Midbrain (tissue), 1 donor: ENCODE measurements around the gene PAPOLB.

Experiments used
- DNase-seq: peaks from one replicate; lab custom pipeline; 2025; lab: John Stamatoyannopoulos, UW

Gene PAPOLB

DNA sequence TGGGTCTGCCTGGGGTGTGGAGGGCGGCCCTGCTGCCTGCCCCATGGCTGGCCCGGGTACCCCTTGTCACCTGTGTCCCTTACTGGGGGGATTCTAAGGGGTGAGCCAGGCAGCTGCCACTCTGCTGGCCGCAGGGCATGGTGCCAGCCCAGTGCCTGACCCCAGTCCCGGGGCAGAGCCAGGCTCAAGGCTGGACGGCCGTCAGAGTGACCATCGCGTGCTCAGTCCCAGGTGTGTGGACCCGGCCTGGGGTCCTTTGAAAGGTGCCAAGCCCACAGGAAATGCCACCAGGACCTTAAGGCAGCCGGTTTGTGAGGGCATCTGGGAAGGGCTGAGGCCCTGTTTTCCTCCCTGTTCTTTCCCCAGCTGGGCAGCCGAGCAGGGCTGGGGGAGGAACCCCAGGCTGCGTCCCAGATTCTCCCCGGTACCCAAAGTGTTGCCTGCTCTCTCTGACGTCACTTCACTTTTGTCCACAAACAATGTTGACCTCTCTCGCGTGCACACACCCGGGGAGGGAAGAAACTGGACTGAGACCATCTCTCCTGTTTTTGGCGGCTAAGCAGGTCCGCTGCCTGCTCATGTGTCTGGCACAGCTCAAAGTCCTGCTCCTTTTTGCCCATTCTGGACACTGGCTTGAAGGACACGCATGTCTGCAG, 37.6 kb downstream of the PAPOLB start:
- no peak for DNase-seq

DNA sequence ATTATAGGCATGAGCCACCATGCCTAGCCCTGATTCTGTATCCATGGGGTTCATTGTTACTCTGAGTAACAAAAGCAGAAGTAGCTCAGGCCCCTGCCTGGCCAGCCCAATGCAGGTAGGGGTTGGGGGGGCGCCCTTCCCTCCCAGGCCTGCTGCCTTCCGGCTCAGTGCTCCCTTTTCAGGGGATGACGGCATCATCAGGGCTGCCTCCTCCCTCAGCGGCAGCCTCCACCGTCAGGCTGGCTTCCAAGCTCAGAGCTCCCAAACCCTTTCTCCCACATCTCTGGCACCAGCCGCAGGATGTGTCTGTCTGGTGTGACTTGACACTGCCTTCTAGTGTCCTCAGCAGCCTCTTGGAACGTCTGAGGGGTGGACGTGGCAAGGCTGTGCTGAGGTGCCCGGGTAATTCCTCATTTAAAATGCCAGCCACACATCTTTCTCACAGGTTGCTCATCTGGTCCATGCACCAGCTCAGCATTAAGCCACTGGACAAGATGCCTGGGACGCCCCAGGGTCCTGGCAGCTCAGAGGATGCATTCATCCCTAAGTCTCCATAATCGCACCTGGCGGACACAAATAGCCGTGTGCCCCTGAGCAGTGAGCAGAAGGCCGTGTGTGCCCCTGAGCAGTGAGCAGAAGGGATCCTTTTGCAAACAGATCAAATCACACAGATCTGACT, 38.2 kb downstream of the PAPOLB start:
- DNase-seq, result no peak

DNA sequence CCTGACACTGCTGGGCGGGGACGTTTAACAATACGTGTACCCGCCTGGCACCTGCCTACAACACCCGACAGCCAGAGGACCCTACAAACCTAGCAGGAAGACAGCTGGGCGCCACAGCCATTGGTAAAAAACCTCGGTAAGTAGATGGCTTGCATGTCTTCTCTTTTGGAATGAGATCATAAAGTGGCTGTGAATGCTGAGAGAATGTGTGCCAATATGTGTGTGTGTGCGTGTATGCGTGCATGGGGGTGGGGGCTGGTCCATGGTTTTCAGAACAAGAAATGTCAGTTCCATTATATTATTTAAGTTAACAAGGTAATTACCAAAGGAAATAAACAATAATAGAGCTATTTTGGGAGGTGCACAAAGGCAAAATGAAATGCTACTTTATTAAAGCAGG, 39.2 kb downstream of the PAPOLB start:
- DNase-seq, result no peak

DNA sequence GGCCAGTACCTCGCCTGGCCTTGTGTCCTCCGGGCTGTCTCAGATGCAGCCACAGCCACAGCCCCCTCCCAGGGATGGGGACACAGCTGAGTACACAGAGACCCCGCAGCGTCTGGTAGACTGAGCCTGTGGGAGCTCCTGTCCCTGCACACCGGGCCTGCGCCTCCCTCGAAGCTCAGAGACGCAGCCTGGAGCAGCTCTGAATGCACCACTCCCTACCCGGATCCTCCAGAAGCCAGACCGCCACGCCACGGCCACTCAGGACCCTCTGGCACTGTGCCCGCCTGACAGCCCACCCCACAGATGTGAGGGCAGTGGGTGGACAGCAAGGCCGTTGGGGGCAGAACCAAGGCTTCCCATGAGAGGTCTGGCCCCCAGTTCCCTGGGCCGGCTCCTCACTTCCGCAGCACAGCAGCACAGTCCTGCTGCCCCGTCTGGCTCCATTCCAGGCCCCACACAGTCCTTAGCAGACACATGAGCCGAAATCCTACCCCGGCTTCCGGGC, 40.8 kb downstream of the PAPOLB start:
- DNase-seq, result no peak

DNA sequence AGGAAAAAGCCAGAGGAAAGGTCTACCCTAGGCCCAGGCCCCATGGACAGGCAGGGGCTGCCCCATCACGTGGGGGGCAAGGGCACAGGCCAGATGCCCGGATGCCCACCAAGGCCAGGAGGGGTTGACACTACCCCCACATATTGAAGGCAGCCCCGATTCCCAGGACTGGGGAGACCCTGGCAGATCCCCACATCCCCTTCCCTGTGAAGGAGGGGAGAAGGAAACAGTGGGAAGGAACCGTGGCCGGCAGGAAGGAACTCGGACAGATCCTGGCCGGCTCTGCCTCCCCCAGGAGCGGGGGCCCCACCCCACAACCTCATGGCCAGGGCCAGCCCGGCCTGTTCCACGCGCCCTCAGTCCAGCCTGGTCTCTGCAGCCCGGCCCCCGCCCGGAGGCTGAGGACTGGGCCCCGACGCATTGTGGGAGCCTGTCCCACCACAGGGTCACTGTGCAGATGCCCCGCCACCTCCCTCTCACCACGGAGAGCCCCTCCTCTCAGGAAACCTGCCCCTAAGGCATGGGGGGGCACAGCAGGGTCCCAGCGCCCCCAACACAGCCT, 41.3 kb downstream of the PAPOLB start:
- no peak for DNase-seq

DNA sequence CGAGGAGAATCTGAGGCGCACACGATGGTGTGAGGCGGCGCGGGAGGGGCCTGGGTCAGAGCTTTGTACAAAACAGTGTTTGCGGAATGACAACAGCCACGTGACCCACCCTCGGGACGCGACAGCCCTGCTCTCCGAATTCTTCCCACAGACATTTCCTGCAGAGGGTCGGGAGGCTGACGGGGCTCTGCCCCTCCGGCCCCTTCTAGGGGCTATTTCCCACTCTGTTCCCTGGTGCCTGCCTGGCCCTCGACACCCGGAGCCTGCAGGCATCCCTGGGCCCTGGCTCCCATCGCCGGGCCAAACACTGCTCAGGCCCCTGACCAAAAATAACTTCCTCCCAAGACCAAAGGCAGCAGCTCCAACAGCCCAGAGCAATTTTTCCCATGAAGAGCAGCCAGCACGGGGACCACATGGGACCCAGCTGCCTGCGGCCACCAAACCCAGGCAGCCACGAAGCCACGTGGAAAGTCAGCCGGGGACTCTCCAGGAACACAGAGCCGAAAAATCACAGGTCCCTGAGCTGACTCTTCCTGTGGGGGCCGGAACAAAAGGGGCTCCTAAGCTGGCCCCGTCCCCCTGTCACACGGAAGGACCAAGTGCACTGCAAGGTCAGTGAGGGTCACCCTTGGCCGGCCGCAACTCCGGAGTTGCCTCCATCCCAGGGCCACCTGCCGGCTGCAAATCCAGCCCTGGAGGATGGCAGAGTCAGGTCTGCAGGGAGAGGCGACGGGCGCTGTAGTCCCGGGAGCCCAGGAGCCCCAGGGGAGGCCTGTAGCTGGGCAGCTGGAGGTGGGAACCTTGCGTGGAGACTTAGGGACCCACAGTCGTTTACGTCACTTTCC, 42.0 kb downstream of the PAPOLB start:
- no peak for DNase-seq

DNA sequence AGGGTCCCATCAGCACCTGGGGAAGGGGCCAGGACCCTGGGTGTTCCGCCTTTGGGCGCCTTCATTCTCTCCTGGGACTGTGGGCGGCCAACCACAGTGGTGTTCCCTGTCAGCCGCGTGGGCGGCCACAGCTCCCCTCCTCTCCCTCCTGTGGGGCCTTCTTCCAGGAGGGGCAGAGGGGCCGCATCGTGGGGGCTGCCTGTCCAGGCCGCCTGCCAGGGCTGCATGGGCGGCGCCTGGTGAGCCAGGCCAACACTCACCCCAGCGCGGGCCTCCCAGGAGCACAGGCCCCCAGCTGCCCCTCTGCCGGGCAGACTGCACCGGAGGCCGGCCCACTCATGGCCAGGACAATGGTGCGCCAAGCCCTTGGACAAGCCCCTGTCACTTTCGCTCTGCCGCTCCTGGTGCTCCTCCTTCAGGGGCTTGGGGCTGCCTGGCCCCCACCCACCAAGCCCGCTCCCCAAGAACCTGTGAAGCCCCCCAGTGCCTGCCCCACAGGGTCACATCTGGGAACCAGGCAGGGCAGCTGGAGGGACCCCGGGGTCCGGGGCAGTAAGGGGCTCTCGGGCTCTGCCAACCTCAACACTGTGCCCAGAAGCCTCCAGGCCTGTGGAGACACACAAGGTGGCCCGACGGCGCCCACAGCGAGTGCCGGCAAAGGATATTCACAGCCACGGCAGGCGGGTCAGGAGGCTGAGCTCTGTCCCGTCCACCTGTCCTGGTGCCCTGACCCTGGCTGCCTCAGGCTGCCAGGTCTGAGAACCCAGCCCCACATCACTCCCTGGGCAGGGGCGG, 43.6 kb downstream of the PAPOLB start:
- no peak for DNase-seq

DNA sequence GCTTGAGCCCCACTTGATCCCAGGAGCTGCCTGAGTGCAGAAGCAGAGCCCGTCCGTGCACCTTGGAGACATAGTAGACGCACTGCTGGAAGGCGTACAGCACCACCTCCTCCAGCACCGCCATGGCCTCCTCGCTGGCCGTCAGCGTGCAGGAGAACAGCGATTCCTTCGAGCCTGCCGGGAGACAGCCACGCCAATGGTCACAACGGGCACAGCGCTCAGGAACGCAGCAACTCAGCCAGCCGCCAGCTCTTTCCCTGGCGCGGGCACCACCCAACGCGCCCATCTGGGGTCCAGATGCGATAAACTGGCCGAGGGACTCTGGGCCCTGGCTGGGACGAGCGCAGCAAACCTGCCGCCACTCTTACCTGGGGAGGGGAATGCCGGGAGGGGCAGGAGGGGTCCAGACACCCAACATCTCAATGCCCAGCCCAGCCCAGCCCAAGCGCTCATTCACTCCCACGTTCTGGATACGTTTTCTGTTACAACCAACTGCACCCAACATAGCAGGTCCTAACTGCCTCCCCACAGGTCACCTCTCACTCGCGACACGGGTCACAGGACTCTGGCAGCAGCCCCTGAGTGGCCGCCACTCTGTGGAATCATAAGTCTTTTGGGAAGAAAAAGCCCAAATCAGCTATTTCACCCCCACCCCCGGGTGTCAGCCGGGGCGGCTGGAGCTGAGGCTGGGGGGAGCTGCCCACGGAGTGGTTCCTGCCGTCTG, 44.5 kb downstream of the PAPOLB start:
- no peak for DNase-seq

DNA sequence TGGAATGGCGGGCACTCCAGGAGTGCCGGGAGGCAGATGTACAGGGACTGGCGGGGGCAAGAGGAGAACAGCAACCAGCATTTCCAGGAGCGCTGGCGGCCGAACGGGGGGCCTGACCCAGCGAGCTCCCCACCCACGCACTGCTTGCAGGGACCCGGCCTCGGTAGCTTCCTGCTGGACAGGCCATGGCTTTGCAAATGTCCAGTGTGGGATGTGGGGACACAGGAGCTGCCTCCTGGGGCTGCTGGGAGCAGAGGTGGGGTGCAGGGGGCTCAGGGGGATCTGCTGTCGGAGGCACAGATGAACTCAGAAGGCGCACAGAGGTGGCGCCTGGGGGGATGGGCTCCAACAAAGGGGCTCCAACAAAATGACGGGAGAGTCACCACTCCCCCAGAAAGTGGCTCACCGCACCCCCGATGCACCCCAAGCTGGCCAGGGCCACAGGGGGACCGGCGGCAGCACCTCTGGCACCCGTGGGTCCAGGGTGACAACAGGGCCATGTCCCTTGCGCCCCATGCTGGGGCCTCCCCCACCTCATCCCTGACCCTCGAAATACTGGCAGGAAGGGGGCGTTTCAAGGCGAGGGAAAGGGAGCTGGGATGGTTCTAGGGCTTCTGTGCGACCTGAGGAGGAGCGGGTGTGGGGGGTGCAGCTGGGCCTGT, 45.3 kb downstream of the PAPOLB start:
- DNase-seq, result no peak

DNA sequence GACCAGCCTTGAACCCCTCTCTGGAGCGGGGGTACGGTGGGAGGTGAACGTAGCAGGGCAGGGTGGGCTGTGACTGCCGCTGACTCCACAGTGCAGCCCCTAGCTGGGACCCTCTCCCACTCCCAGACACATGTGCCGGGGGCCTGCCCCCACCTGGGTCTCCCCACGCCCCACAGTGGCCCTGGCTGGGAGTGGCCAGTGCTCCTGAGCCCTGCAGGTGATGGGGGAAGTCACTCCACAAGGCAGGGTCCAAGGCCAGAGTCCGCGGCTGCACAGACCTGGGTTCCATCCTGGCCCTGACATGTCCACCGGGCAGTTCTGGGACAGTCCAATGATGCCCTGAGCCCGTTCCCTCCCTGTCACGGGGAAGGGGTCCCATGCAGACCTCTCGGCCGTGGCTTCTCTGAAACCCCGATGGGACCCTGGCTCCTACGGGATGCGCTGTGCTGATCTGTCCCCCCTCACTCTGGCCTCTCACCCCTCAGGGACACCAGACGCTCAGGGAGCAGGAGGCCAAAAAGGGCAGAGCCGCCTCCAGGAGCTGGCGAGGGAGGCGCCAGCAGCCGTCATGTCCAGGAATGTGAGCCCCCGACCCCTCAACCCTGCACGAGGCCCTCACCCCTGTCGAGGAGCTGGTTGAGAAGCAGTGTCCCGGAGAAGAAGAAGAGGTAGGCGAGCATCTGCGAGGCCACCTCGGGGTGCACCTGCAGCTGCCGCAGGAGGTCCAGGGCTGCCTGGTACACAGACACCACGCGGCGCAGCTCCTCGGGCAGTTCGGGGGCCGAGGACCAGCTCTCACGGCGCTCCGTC, 46.0 kb downstream of the PAPOLB start:
- DNase-seq, result no peak

DNA sequence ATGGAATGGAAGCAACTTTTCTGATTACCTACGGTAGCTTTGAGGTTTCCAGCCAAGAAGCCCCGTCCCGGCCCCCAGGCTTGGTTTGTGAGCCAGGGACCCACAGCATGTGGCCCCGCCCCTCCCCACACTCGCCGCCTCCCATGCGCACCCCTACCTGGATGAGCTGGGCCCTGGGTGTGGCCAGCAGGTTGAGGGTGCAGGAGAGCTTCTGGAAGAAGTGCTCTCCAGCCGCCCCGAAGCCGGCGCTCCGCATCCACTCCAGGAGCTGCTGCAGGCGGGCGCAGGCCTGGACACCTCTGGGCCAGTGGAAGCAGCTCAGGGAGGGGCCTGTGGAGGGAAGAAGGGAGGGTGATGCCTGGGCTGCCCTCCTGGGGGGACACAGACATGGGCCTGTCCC, 46.7 kb downstream of the PAPOLB start:
- DNase-seq, result no peak

DNA sequence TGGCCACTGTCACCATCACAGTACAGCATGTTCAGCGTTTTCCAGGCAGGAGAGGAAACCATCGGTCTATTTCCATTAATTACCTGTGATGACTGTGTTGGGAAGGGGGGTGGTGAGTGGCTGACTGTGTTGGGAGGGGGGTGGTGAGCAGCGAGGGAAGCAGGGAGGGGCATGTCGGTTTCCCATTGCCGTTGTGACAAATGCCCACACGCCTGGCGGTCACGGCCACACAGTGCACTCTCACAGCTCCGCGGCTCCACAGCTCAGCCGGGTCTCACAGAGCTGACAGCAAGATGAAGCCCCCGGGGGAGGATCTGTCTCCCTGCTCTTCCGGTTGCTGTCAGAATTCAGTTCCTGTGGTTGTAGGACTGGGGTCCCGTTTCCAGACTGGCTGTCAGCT, 47.4 kb downstream of the PAPOLB start:
- DNase-seq, result no peak

DNA sequence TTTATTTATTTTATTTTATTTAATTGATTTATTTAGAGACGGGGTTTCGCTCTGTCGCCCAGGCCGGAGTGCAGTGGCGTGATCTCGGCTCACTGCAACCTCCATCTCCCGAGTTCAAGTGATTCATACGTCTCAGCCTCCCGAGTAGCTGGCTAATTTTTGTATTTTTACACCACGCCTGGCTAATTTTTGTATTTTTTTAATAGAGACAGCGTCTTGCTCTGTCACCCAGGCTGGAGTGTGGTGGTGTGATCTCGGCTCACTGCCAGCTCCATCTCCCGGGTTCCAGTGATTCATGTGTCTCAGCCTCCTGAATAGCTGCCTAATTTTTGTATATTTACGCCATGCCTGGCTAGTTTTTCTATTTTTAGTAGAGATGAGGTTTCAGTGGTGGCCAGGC, 52.2 kb downstream of the PAPOLB start:
- no peak for DNase-seq

DNA sequence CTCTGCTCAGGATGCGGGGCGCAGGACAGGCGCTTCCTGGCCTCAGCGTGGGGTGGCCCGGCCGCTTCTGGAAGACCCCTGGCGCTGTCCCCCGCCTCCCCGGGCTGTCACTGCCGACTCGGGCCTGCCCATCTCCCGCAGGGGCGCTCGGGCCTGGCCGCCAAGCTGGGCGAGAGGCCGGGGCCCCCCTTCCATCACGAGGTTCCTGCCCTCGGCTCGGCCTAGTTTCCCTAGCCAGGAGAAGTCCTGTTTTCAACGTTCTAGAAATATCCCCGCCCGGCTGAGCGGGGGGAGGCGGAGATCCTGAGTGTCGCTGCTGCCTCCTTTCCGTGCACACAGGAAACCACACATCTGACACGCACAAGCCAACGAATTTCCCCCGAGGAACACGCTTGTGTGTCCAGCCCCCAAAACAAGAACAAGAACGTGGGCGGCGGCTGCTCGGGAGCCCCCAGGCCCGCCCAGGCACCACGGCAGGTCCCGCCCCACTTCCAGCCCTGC, 52.7 kb downstream of the PAPOLB start:
- DNase-seq, result no peak

DNA sequence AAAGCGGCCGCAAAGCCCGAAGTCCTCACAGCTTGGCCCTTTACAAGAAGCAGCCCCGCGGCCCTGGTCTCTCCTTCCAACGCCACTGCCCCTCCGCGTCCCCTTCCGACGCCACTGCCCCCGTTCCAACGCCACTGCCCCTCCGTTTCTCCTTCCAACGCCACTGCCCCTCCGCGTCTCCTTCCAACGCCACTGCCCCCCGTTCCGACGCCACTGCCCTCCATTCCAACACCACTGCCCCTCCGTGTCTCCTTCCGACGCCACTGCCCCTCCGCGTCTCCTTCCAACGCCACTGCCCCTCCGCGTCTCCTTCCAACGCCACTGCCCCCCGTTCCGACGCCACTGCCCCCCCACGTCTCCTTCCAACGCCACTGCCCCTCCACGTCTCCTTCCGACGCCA, 53.3 kb downstream of the PAPOLB start:
- DNase-seq, result no peak

DNA sequence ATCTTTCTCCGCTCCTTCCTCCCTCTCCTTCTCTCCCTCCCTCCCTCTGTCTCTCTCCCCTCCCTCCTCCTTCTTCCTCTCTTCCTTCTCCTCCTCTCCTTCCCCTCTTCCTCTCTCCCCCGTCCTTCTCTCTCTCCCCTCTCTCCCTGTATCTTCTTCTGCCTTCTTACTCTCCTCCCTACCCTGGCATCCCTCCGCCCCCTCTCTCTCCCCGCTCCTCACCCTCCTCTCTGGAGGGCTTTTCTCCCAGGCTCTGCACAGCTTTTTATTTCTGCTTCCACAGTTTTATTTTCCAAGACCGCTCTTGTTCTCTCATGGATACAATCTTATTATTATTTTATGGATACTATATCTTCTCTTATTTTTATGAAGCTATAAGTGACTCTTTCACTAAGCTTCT, 53.8 kb downstream of the PAPOLB start:
- DNase-seq, result no peak
